HG03066 (cell line): ENCODE data around the gene USF3.
A peak's percentile ranks its signal among the peaks of the same experiment; 100 is the strongest.

Source experiments
- ATAC-seq: cut with Tn5 transposase; IDR thresholded peaks from one replicate; pipeline ENCODE4 v1.9.1; 2021; ENCODE audit warnings: low read depth; ENCODE audit not compliant: unreplicated experiment

The USF3 gene

GRCh38 chr3:113615976-113616375, 80.5 kb downstream of the USF3 start:
- no peak for ATAC-seq

GRCh38 chr3:113614402-113614801, 82.0 kb downstream of the USF3 start:
- no peak for ATAC-seq

- no peak for ATAC-seq
Observed at GRCh38 chr3:113607219-113607596, 89.2 kb downstream of the USF3 start.

GRCh38 chr3:113606539-113607218, 89.8 kb downstream of the USF3 start:
- ATAC-seq, result peak; percentile 99

GRCh38 chr3:113602836-113603235, 93.6 kb downstream of the USF3 start:
- ATAC-seq, result no peak

GRCh38 chr3:113602256-113602655, 94.2 kb downstream of the USF3 start:
- ATAC-seq, result no peak

GRCh38 chr3:113601240-113601639, 95.2 kb downstream of the USF3 start:
- ATAC-seq, result no peak

GRCh38 chr3:113600418-113601182, 95.8 kb downstream of the USF3 start:
- no peak for ATAC-seq
